GM18519 (cell line): Measurements from ENCODE around the gene ITSN2.

Experiments
- ATAC-seq: cut with Tn5 transposase; IDR thresholded peaks from one replicate; pipeline ENCODE4 v1.9.1; 2021; ENCODE audit warnings: mild to moderate bottlenecking, moderate library complexity; ENCODE audit not compliant: unreplicated experiment, low FRiP score

The ITSN2 gene

DNA sequence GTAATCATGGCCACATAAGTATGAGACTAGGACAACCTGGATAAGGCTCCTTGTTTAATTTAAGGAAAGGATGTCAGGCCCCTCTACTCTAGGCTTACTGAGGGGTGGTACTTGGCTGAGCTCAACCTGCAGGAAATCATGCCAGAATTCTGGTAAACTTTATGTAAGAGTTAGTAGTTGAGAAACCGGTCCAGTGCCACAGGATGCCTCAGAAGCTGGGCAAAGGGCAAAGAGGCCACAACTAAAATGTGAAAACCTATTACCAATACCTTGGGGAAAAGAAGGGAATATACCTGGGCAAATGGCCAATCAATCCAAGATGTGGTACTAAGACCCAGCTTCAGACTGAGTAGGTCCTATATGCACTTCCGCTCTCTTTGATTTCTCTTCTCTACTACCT is 86.7 kb downstream of the ITSN2 start:
- no peak for ATAC-seq

DNA sequence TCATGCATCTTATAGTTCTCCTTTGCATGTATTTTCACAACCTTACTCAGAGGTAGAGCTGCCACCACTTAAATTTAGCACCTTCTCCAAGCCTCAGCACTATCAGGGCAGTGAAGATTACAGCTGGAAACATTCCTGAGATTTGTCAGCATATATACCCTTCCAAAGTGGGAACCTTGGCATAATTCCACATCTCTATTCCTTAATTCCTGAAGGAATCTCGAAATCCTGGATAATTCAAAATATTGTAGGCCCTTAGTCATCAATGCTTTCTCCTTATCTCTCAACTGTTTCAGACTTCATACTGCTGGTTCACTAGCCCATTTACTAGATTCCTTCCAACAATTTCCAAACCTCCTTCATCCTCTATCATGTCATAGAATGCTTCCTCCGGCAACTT is 87.4 kb downstream of the ITSN2 start:
- ATAC-seq = no peak

DNA sequence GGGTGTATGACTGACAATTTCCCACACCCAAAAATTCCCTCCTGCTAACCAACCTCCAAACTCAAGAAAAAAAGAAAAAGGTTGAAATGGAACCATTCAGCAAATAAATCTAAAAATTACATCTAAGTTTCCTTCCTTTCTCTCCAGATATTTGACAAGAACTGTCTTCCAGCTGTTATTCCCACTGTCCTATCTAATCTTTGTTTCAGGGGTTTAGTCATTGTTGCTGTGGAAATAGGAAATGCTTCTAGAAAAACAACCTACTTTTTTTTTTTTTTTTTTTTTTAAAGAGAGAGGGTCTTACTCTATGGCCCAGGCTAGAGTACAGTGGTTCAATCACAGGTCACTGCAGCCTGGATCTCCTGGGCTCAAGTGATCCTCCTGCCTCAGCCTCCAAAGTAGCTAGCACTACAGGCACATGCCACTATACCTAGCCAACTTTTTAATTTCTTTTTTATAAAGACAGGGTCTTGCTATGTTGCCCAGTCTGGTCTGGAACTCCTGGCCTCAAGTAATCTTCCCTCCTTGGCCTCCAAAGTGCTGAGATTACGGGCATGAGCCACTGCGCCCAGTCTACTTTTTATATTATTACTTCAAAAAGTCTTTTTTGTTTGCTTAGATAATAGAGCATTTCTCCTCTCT is 88.1 kb downstream of the ITSN2 start:
- ATAC-seq = no peak

DNA sequence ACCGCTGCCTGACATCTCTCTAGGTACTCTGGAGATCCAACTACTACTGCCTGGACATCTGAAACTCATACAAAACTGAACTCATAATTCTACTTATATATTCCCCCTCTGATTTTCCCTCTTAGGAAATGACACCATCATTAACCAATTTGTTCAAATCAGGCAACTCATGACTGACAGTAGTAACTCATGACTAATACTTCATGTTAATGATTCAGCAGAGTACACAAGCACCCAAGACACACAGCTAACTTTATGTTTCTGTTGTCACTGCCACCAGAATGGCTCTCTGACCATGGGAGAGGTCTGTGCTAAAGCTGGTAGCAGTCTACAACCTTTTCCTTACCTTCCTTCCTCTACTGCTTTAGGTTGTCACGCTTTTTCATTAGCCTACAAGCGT is 91.1 kb downstream of the ITSN2 start:
- ATAC-seq = no peak

DNA sequence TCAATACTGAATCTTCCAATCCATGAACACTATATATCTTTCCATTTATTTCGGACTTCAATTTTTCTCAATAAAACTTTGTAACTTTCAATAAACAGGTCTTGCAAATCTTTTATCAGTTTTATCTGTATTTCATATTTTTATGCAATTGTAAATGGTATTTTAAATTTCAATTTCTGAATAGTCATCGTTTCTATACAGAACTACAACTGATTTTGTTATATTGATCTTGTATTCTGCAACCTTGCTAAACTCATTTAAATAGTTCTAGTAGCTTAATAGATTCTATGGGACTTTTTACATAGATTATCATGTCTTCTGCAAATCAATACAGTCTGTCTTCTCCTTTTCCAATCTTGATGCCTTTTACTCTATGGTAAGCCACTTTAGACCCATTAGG is 95.1 kb downstream of the ITSN2 start:
- no peak for ATAC-seq

DNA sequence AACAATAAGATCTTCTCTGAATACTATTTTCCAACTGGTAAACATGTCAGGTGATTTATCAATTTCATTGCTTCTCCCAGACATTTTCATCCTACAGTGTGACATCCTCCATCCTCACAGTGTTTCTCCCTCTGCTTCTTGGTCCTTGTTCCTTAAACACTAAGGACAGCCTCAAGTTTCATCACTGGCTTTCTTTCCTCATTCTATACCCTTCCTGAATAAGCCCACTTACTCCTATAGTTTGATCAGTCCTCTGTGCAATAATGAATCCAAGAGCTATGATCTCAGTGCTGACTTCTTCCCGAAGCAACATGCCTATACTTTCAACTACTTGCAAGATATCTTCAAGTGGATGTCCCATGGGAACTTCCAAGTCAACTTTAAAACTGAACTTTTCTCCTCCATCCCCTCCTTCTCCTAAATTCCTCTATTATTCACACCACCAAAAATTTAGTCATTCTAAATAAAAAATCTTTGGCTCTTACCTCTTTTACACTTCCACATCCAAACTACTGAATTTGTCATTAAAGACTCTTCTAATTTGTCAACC is 97.8 kb downstream of the ITSN2 start:
- no peak for ATAC-seq

DNA sequence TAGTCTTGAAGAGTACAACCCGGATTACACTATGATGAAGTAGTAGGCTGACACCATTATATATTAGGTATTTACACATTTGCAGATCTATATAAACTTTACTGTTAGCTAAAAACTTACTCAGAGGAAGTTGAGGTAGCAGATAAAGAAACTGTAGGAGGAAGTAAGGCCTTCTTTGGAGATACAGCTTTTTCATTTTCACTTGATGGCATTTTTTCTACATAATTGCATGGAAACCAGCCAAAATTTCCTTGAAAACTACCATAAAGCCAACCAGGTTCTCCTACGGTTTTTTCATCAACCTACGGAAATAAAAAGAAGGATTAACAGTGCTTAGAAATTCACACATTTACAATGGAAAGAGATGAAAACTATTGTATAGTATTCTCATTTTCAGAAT is 98.9 kb downstream of the ITSN2 start:
- ATAC-seq = no peak

DNA sequence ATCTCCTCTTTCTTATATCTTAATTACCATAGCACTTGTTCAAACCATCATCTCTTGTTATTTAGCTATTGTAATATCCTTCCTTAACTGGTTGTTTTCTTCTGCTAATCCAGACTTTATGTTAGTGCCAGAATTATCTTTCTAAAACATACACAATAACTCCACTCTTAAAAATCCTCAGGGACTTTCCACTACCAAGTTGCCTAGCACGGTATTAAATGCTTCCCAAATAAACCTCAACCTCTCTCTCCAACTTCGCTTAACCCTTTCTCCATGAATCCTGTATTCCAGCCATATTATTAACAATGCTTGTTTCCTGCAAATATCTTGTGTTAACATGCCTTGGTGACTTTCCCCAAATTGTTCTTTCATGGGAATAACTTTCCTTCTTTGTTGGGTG is 101.0 kb downstream of the ITSN2 start:
- ATAC-seq = no peak

DNA sequence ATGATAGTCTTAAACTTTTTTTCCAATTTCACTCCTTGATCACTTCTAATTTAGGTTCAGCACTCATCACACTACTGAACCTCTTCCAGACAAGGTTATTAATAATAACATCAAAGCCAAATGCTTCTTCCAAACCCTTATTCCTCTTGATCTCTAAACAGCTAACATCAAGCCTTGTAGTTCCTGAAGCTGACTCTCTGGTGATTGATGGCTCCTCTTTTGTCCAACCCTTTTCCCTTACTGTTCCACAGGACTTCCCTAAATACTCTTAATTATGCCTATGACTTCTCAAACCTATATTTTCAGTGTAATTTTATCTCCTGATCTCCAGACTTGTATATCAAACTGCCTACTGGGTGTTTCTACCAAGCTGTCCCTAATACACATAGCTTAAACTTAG is 101.6 kb downstream of the ITSN2 start:
- no peak for ATAC-seq

DNA sequence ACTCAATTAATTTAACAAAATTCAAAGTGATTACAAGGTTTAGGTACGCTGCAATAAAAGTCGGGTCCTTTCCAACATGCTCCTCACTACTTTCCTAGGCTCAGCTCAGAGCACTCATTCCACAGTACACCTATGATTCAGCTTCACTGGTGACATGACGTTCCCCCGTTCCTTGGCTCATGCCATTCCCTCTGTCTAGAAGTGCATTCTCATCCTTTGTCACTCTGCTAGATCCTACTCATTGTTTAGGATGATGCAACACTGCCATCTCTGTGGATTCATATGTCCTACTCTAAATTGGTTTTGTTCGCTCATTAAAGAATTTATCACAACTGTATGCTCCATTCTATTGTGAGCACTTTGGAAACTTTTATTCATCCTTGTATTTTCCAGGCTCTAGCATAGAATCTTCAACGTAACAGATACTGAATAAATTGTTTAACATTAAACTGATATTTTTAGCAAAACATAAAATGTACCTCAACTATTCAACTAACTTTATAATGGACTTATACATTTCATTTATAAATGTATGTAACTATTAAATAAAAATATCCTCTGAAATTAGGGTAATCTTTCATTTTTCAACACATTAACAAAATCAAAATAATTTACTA is 106.9 kb downstream of the ITSN2 start:
- no peak for ATAC-seq

DNA sequence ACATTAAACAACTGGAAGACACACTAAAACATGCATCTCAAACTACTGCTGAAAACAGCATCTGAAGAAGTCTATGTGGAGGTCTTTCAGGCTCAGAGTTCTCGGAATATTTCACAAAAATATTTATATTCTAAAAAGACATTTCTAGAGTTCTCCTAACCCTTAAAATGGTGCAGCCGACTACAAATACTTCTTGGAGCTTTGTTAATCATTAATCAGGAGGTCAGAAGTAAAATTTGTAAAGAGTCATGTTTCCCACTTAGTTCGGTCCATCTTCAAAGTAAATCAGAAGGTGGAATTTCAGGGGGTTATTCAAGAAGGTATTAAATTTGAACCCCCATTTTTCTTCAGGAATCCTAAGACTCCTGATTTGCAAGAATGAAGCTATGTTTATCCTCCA is 112.7 kb downstream of the ITSN2 start:
- no peak for ATAC-seq

DNA sequence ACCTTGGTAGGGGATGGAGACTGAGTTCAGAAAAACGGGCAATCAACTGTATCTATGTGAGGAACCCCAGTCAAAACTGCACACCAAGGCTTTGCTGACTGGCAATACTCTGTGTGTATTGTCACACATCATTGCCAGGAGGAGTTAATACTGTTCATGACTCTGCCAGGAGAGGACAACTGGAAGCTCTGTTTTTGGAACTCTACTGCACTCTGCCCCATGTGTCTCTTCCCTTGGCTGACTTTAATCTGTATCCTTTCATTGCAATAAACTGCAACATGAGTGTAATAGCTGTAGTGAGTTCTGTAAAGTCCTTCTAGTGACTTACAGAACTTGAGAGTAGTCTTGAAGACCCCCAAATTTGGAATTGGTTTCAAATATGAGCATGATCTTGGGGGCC is 113.2 kb downstream of the ITSN2 start:
- ATAC-seq = no peak

DNA sequence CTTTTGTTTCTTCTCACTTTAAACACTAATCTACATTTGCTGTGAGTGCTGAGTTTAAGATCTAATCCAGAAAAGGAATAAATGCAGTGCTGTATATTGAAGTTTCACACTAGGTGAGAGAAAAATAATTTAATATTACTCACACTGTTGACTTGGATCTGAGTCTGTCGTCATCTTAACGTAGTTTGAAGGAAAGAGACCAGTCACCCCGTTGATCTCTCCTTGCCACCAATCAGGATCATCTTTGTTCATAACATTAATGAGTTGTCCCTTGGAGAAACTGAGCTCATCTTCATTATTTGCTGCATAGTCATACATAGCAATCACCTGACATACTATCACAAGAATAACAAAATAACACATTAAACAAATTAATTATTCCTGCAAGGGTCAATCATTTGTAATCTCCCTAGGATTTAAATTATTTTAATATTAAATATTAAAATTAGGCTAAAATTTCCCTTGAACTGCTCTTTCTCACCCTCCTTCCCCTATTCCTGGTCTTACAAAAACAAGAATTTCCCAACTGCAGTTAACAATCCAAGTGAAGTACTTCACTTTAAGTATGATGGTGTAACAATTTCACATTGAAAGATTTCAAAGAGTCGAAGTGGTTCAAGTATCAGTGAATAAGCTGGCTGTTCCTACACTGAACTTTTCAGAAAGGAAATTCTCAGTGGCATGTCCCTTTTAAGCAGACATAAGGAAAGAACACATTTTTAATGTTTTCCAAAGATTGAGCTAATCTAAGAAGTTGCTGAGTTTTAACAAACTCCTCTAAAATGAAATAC is 114.2 kb downstream of the ITSN2 start:
- ATAC-seq = no peak

DNA sequence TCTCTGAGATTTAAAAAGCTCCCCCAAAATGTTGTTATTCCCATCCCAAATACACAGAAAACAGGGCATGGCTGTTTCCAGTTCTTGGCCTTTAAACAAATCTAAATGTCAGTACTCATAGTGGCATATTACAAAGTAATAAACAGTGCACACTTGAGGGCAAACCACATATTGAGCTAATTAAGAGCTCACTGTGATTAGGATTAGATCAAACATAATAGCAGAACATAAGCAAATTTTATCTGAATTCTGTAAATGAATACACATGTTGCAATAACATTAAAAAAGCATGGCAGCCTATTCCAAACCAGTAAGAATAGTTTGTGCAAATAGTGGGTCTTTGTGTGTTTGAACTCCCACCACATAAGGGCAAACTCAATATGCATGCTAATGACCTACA is 118.8 kb downstream of the ITSN2 start:
- ATAC-seq = no peak

DNA sequence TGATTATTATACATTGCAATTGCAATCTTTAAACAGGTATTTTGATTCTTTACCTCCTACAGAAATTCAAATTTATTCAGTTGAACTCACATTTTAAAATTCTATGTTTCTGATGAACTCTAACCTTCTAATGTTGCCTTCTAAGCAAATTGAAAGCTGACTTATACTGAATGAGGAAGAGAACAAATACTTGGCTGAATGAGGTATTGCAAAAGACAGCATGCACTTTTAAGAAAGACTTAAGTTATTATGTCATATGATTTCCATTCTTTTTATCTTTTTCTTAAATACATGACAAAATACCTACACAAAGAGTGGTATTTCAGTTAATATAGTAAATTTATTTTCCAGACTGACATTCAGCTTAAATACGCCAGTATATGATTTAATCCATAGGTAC is 120.8 kb downstream of the ITSN2 start:
- no peak for ATAC-seq

DNA sequence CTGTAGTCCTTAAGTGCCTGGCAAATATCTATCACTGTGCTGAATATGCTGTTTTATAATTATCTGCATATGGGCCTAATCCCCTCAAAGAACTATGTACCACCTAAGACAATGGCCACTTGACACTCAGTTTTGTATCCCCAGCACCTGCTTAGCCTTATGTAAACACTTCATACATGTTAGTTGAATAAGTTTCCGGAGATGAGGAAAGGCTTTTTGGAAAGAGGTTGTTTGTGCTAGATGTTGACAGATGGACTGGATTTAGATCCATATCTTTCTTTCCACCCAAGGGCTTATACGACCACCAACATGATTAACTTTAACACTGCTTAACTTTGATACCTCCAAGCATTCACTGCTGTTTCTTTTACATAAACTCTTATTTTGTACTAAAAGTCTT is 122.2 kb downstream of the ITSN2 start:
- ATAC-seq = no peak

DNA sequence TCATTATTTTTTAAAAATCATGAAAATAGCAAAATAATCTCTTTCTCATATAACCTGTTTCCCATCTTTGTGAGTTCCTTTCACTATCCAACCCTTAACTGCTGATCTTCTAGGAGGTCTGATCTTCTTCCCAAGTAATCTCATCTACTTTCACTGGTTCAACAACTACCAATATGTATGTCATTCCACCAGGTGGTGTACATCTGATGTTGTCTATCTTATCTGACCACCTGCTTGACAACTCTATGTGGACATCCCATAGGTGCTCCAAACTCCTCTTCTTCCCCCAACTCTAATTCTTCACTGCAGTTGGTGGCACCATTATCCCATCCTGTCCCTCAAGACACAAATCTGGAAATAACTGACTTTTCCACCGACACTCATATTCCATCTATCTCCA is 123.0 kb downstream of the ITSN2 start:
- no peak for ATAC-seq

DNA sequence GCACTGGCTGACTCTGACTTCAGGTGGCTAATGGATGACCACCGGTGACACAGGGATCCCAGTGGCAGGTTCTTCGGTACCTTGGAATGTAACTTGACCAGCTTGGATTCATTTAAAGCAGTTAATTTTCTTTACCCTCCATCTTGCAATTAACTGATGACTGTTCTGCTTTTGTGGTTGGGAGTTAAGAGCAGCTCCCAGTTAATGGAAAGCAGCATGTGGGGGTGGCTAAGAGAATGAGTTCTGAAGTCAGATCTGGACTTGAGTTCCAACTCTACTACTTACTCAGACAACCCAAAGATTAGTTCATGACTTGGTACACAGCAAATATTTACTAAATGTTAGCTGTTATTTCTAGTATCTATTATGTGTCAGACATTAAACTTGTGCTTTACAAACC is 127.0 kb downstream of the ITSN2 start:
- no peak for ATAC-seq

DNA sequence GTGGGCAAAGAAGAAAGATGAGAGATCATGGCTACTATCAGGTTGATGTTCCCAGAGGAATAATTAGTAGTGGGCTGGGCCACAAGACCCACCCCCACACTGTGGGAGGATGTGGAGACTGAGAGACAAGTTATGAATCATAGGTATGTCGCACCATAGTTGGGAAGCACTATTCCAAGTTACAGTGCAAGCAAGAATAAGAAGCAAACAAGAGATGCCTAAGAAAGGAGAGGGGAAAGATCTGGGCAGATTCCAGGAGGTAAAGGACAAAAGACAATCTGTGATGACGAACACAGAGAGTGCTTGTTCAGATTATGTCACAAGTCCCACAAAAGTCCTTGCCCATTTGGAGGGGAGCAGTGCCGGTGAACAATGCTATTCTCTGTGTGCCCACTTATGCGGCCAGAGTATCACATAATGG is 128.9 kb downstream of the ITSN2 start:
- no peak for ATAC-seq

DNA sequence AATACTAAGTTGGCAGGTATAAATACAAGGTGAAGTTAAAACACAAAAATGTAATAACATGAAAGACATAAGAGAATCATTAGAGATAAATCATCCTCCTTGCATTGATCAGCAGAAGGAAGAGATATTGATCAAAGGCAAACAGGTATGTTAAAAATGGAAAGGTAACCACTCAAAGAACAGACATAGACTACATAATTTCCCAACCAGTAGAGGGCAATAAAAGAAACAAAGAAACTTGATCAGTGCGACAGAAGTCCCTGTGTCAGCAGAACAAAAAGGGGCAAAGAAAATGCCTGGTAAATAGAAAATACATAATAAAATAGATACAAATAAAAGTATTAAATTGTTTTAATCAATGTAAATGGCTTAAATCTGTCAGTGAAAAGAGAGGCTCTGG is 131.9 kb downstream of the ITSN2 start:
- ATAC-seq = no peak

DNA sequence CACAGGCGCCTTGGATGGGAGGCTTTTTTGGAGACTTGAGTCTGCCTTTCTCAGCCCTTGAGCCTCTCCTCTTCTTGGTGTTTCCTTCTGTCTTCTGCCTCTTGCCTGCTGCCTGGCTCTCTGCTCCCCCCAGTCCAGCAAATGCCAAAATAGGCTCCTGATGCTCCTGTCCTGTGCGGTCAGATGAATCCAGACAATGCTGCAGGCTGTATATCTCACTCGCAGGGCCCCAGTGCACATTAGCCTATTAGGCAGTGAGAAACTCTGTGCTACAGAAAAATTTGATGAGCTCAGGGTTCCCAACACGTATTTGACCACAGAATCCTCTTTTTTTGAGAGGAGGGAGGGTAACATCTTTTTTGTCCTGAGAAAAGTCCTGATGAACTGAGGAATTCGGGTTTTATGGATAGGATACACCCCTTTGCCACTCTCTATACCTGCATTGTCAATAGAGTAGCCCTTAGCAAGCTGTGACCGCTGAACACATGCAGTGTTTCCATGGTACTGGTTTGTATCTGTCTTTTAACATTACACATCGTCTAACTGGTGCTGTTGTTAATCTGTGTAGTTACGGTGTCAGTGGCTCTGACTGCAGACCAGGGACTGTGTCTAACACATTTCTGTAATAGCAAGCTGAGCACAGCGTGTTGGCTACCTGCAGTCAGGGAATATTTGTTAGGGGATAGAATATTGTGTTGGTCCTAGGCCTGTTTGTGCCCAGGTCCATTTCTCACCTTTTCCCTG is 134.7 kb downstream of the ITSN2 start:
- ATAC-seq = no peak
